ENCODE results near the gene FOXRED2.
A peak's percentile ranks its signal among the peaks of the same experiment; 100 is the strongest.
"Not testable (repeated sequence)": the region's sequence is repeated elsewhere in the genome, so short reads cannot be mapped to it uniquely, and the experiment has no call there.

FOXRED2 gene

DNA sequence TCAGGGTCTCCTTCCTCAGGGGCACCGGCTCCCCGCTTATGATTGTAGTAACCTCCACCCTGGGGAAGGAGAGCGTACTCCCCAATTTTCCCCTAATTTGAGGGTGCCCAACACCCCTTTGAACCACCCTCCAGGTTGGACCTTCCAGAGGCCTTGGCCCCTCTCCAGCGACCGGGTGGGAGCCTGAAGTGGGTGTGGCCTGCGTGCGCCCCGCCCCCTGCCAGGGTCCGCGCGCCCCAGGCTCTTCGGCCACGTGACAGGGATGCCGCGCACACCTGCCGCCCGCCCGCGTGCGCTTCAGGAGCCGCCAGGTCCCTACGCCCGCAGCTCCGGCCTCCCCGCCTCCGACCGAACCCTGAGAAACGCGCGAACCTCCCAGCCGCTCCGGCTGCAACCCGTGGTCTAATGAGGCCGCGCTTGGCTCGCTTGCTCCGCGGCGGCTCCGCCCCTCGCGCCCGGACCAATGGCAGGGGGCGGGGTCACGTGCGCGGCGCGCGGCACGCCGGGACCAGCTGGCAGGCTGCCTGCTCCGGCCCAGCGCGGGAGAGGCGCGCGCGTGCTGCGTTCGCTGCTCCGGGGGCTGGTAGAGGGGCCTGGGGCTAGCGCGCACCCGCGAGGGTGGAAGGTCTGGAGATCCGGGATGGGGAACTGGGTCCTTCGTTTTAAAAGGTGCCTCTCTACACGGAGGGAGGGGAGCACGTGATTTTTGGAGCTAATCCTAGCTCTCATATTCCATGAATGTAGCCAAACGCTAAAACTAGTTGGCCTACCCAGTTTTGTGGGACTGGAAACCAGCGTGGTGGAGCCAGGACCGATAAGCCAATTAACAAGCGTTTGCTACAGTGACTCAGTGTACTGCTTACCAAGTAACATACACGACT lies at the start of gene FOXRED2:
TSS of gene FOXRED2 (minus strand) at position 404 of the 881 bp plus-strand sequence. CDS start 618 bp downstream, outside the sequence.
- peak; percentile 70 for DNase-seq (ENCODE audit: low read depth)

DNA sequence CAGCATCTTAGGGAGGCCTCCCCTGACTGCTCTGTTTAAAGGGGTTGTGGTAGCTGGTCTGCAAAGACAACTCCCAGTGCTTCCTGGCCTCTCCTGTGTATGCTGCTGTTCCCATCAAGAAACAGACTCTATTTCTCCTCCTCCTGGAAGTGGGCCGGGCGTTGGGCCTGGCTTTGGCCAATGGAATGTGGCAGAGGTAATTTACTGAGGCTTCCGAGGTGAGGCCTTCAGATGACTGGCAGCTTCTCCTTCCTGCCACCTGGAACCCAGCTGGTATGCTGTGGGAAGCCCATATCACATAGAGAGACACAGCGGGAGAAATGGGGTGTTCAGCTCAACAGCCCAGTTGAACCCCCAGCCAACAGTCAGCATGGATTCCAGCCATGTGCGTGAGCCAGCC lies 47.3 kb upstream of the FOXRED2 start:
- DNase-seq (ENCODE audit: low read depth) = no peak

- DNase-seq (ENCODE audit: low read depth) = no peak
Measured at GRCh38 chr22:36552289-36552688, 45.4 kb upstream of the FOXRED2 start.

- no peak for DNase-seq (ENCODE audit: low read depth)
Measured at GRCh38 chr22:36550701-36551495, 44.1 kb upstream of the FOXRED2 start.

DNA sequence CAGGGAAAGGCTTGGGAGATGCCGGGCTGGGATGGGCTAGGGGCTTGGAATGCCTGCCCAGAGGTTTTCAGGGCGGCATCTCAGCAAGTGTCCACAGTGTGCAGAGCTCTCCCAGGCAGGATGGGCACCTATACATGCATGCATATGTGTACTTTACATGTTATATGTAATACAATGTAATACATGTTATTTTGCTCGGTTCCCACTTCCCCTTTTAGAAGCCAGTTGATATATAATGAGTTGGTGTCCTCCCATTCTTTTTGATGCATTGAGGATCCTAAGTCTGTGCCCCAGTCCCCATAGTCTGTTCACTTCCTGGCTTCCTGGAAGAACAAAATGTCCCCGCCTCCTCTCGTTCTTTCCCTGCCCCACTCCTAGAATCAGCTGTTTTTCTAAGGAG lies 42.2 kb upstream of the FOXRED2 start:
- DNase-seq (ENCODE audit: low read depth) = no peak

- no peak for DNase-seq (ENCODE audit: low read depth)
Measured at GRCh38 chr22:36548606-36549005, 41.8 kb upstream of the FOXRED2 start.

DNA sequence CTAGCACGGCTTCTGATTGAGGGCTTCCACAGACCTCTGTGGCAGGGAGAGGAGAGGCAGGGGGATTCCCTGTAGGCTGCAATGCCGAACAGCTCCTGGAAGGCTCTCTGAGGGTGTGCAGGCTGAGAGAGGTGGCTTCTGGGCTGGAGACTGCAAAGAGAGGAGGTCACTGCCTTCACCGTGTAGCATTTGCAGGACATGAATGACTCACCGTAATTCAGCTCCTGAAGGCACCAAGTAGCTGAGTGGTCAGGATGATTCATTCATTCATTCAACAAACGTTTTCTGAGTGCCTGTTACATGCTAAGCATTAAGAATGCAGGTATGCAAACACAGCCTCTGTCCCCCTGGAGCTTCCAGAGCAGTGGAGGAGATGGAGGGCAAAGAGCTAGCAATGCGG lies 40.1 kb upstream of the FOXRED2 start:
- DNase-seq (ENCODE audit: low read depth) = no peak

DNA sequence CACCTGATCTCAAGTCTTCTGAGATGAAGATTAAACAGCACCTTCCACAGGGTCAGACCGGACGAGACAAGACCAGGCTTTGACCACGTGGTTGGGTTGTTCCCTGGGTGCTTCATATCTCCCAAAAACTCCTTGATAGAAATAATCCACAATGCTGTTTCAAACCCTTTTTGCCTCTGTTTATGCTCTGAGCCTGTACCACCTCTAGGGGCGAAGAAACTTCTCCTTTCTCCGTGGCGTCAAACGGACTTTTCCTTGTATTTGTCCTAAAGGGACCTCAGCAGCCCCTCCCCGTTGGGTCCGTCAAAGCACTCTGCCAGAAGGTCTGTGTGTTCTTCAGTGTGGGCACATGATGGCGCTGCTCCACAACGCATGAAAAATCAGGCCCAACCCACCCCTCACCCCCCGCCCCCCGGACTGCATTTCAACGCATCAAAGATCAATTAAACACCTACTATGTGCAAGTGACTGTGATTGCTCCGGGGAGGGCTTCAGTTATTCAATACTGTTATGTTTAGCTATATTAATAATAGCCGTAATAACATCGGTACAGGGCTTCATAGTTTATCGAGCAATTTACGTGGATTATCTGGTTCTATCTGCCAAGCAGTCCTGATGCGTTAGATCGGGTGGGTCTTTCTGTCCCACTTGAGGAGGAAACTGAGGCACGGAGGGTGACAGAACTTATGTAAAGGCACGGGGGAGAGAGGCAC lies 39.4 kb upstream of the FOXRED2 start:
- DNase-seq (ENCODE audit: low read depth) = no peak

GRCh38 chr22:36544107-36544620 lies 37.3 kb upstream of the FOXRED2 start:
- DNase-seq (ENCODE audit: low read depth) = no peak

DNA sequence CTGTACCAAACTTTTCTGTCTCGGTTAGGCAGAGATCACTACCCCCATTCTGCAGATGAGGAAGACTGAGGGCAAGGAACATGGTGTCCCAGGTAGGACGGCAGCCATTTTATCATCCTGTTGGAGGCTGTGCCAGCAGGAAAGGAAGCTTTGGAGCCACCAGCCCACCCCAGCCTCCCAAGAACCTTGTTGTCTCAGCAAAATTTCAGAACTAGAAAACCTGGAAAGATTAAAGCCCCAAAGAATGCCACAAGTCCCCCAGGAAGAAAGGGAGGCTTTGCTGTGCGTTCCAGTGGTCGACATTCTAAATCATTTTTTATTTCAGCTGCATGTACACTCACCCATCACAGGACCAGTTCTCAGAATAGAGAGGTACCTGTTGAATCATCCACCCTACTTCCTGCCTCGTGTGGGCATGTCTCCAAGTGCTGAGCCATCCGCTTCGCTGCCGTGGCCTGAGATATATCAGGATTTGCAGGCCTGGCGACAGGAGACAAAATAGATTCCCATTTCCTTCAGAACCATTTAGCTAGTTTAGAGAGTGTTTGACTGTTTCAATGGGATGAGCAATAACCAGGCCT lies 35.1 kb upstream of the FOXRED2 start:
- no peak for DNase-seq (ENCODE audit: low read depth)

GRCh38 chr22:36540867-36541642 lies 34.2 kb upstream of the FOXRED2 start:
- DNase-seq (ENCODE audit: low read depth) = no peak

- no peak for DNase-seq (ENCODE audit: low read depth)
Measured at GRCh38 chr22:36538529-36538928, 31.7 kb upstream of the FOXRED2 start.

DNA sequence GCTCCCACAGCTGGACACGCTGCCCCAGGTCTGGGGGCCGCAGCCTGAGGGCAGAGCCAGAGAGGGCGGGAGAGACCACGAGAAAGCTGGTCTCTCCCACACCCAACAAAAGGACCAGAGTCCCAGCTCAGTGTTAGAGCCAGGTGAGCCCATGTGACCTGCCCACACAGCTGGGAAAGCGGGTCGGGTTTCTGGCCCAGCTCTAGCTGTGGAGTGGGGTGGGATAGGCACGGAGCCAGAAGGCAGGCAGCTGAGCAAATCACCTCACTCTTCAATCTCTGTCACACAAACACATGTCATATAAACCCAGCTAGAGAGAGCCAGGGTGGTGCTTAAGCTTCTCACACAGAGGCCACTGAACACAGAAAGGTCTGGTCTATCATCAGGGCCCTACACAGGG lies 29.9 kb upstream of the FOXRED2 start:
- no peak for DNase-seq (ENCODE audit: low read depth)

GRCh38 chr22:36533320-36533719 lies 26.5 kb upstream of the FOXRED2 start:
- not testable (repeated sequence) for DNase-seq (ENCODE audit: low read depth)

- DNase-seq (ENCODE audit: low read depth) = no peak
Measured at GRCh38 chr22:36532466-36532865, 25.6 kb upstream of the FOXRED2 start.

GRCh38 chr22:36528795-36529751 lies 22.2 kb upstream of the FOXRED2 start, which contains the start of gene EIF3D:
Gene EIF3D (minus strand): TSS chr22:36529166. CDS start chr22:36526121, 3,045 bp downstream.
- DNase-seq (ENCODE audit: low read depth) = peak; percentile 93

DNA sequence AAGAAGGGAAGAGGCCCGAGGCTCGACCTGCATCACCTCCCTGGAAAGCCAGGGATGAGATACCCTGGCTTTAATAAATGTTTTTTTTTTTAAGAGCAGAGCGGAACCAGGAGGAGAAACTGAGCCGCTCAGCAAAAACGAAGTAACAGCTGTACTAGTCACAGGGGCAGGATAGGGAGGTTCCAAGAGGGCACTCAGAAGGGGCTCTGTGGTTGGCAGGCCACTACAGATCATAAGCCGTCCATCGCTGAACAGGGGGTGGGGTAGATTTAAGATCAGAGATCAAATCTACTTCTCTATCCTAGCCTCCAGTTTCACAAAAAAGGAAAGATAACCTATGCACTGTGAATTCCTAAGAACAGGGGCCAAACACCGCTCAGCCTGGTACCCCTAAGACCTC lies 21.5 kb upstream of the FOXRED2 start:
- DNase-seq (ENCODE audit: low read depth) = no peak

DNA sequence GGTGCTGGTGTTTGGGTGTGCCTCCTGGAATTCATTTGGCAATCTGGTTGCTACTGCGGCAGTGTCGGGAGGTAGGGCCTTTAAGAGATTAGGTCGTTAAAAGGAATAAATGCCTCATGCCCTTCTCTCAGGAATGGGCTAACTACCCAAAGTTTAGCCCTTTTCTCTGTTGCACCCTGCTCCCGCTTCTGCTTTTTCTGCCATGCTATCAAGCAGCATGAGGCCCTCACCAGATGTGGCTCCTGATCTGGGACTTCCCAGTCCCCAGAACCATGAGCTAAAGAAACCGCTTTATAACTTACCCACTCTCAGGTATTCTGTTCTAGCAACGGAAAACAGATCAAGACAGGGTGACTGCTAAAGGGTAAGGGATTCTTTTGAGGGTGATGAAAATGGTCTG lies 15.8 kb upstream of the FOXRED2 start:
- DNase-seq (ENCODE audit: low read depth) = no peak

- DNase-seq (ENCODE audit: low read depth) = no peak
Measured at GRCh38 chr22:36520423-36520822, 13.6 kb upstream of the FOXRED2 start.

DNA sequence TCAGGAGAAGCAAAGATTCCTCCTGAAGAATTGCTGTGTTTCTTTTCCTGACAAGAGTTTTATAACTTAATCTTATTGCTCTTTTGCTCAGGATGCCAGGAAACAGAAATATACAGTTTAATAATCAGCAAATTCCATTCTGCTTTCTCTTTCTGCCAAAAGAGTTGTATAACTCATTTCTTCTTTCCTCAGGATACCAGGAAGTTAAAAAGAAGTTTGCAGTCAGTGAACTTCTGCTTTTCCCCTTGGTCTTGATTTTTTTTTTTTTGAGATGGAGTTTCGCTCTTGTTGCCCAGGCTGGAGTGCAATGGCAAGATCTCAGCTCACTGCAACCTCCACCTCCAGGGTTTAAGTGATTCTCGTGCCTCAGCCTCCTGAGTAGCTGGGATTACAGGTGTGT lies 13.1 kb upstream of the FOXRED2 start:
- not testable (repeated sequence) for DNase-seq (ENCODE audit: low read depth)

All from stimulated activated CD8-positive, alpha-beta memory T cell treated with anti-CD3 and anti-CD28 coated beads, Interleukin-15, amount 100 ng/mL, for 1 hour (primary cell).